K562 (cell line): Measurements from ENCODE around the gene HEG1. TPM values are rescaled to one million over a fixed set of nuclear protein-coding genes. Genes with fewer than 3 reads are reported as not detected.

Experiments
- ATAC-seq: fragments of 200-7000 bp; cut with Tn5 transposase; 3 replicates; pipeline ENCODE4 v1.9.1; 2020; ENCODE audit warnings: moderate library complexity
- BruUV-seq: library from RNA; stranded (reverse); fragments of 400-500 nt; replicated peaks from 2 replicates; lab custom pipeline; 2021; lab: Mats Ljungman, UMichigan
- CTCF ChIA-PET: fragments of 300-600 bp; formaldehyde crosslinking; extraction: SDS; loops from one replicate; lab custom pipeline; 2021; ENCODE audit warnings: low intra/inter-chr PET ratio; lab: Yijun Ruan, JAX
- POLR2A ChIA-PET: fragments of 300-600, 350-650 bp; sonication (Branson Sonifier 250); formaldehyde crosslinking; extraction: SDS; loops from one replicate; lab custom pipeline; 2021; ENCODE audit warnings: antibody characterized with exemption, inconsistent platforms; lab: Yijun Ruan, JAX
- DNase-seq, 4 experiments: peaks; one replicate each; pipeline versions ENCODE4 v3.0.0 to v3.0.0-alpha.2; 2011 to 2018; ENCODE audit warnings: low spot score in 3 of 4, mixed read lengths in 3 of 4; ENCODE audit errors: extremely low read depth in 1 of 4
- FAIRE-seq: peaks from 2 replicates; lab custom pipeline; 2011; peaks lifted over from hg19 to GRCh38; lab: Jason Lieb, UNC
- H2AFZ ChIP-seq: 2 replicates; pipeline ENCODE4 v1.6.0; 2011; ENCODE audit warnings: low read depth, low read length, control low read depth, inconsistent platforms
- H3K27ac ChIP-seq: fragments of 200-600 bp; 3 replicates; pipeline ENCODE4 v1.8.0; 2011; ENCODE audit warnings: low read depth, mild to moderate bottlenecking, control low read depth, inconsistent platforms, low read length, moderate library complexity, mixed read lengths; ENCODE audit errors: extremely low read depth
- H3K27me3 ChIP-seq, 2 experiments: fragments of 300-600 bp in 1 of 2; 2 replicates in 1 of 2; 3 replicates in 1 of 2; pipeline versions ENCODE4 v1.6.0 to v1.8.0; 2011; ENCODE audit warnings: inconsistent platforms in 2 of 2, low read length in 2 of 2, mild to moderate bottlenecking in 1 of 2, mixed read lengths in 1 of 2, moderate library complexity in 1 of 2; ENCODE audit not compliant: control insufficient read depth in 2 of 2, insufficient read depth in 2 of 2
- H3K36me3 ChIP-seq: fragments of 300-600 bp; 3 replicates; pipeline ENCODE4 v1.8.0; 2011; ENCODE audit warnings: mild to moderate bottlenecking, low read length, inconsistent platforms; ENCODE audit not compliant: control insufficient read depth, insufficient read depth
- H3K4me1 ChIP-seq, 2 experiments: fragments of 200-600 bp in 1 of 2; replicated peaks in 1 of 2; 2 replicates in 1 of 2; 3 replicates in 1 of 2; pipeline versions ENCODE4 v1.5.1 to v1.8.0; 2011; ENCODE audit warnings: inconsistent platforms in 2 of 2, low read length in 2 of 2, mild to moderate bottlenecking in 1 of 2, mixed read lengths in 1 of 2, moderate library complexity in 1 of 2; ENCODE audit not compliant: control insufficient read depth in 2 of 2, insufficient read depth in 2 of 2
- H3K4me2 ChIP-seq: 2 replicates; pipeline ENCODE4 v1.6.1; 2011; ENCODE audit warnings: low read length, control low read depth, inconsistent platforms, mixed read lengths; ENCODE audit not compliant: insufficient read depth
- H3K4me3 ChIP-seq: fragments of 200-600 bp; sonication (generic), shearing (Covaris generic); 2 replicates; pipeline ENCODE4 v1.5.1; 2016; ENCODE audit warnings: control low read depth, inconsistent platforms
- H3K79me2 ChIP-seq: fragments of 200-600 bp; 3 replicates; pipeline ENCODE4 v1.8.0; 2011; ENCODE audit warnings: low read length, inconsistent platforms; ENCODE audit not compliant: control insufficient read depth, insufficient read depth
- H3K9ac ChIP-seq, 2 experiments: 2 replicates each; pipeline versions ENCODE4 v1.6.0 to v1.6.1; 2011; ENCODE audit warnings: low read depth in 2 of 2, low read length in 2 of 2, control low read depth in 1 of 2, inconsistent platforms in 1 of 2, mild to moderate bottlenecking in 1 of 2, mixed read lengths in 1 of 2; ENCODE audit not compliant: insufficient read depth in 1 of 2
- H3K9me1 ChIP-seq: one replicate; pipeline ENCODE4 v1.6.0; 2011; ENCODE audit warnings: inconsistent platforms, mild to moderate bottlenecking, low read length, moderate library complexity; ENCODE audit not compliant: control insufficient read depth, insufficient read depth
- H3K9me3 ChIP-seq: replicated peaks from 2 replicates; pipeline ENCODE4 v1.5.1; 2011; ENCODE audit warnings: low read depth, low read length, inconsistent platforms; ENCODE audit not compliant: control insufficient read depth, insufficient read depth
- H4K20me1 ChIP-seq: replicated peaks from 2 replicates; pipeline ENCODE4 v1.6.1; 2011; ENCODE audit warnings: low read length, inconsistent platforms, mixed read lengths; ENCODE audit not compliant: control insufficient read depth, insufficient read depth
- ARHGAP35 ChIP-seq: fragments of 450-650 bp; IDR thresholded peaks from 2 replicates; pipeline ENCODE4 v1.6.1; 2018; ENCODE audit not compliant: partially characterized antibody
- CBX8 ChIP-seq: fragments of 200-600 bp; sonication (generic); IDR thresholded peaks from 2 replicates; pipeline ENCODE4 v1.6.1; 2012; ENCODE audit warnings: borderline replicate concordance, mixed run types, low read depth, mild to moderate bottlenecking, moderate library complexity, mixed read lengths, low read length, control low read depth, inconsistent platforms; ENCODE audit not compliant: poor library complexity, severe bottlenecking; ENCODE audit errors: extremely low read depth
- ETV5 ChIP-seq: sonication (generic); formaldehyde crosslinking; IDR thresholded peaks from 2 replicates; pipeline ENCODE4 v1.4.0; 2020; ENCODE audit warnings: low read depth, mild to moderate bottlenecking, missing genetic modification reagents
- HNRNPL ChIP-seq: fragments of 200-400 bp; formaldehyde crosslinking; IDR thresholded peaks from 2 replicates; pipeline ENCODE4 v1.6.1; 2017; ENCODE audit warnings: low read depth, mild to moderate bottlenecking, low read length
- U2AF2 ChIP-seq: fragments of 200-400 bp; formaldehyde crosslinking; optimal IDR thresholded peaks from 2 replicates; pipeline ENCODE3; 2017; ENCODE audit warnings: low read depth, mild to moderate bottlenecking, low read length
- ZNF184 ChIP-seq: sonication (generic); formaldehyde crosslinking; IDR thresholded peaks from 2 replicates; pipeline ENCODE4 v1.5.0; 2020; ENCODE audit warnings: missing genetic modification reagents
- ZNF436 ChIP-seq: fragments of 250-450, 450-650 bp; sonication (Bioruptor Pico); formaldehyde crosslinking; IDR thresholded peaks from 2 replicates; pipeline ENCODE4 v1.7.0; 2020; ENCODE audit warnings: mild to moderate bottlenecking
- WGBS: fragments of 100-300 bp; shearing (Covaris generic); methylation state at CpG from one replicate; pipeline ENCODE4 v1.1.6; 2016; ENCODE audit warnings: low coverage, mixed read lengths; ENCODE audit not compliant: insufficient coverage; ENCODE audit errors: missing lambda C conversion rate; 5-methylcytosine and 5-hydroxymethylcytosine counted together
- in situ Hi-C: fragments of 300-500 bp; cut with MboI; formaldehyde crosslinking; loops from 4 replicates; pipeline ENCODE4 v1.15.0; 2018; ENCODE audit warnings: inconsistent platforms, mixed read lengths
- intact Hi-C: fragments of 100-400 bp; cut with micrococcal nuclease; formaldehyde crosslinking; loops from 2 replicates; pipeline ENCODE4 v1.14.2; 2022
- polyA plus RNA-seq, 8 experiments: library from polyadenylated mRNA; depleted of rRNA in 4 of 8; stranded (reverse) in 5 of 8; unstranded in 3 of 8; fragments of >200 nt; fragmentation: Nextera tagmentation in 2 of 8; fragmentation: Illumina TruSeq in 1 of 8; extraction: Ambion mirVana in 2 of 8; extraction: Trizol in 1 of 8; gene quantifications; 2 replicates each; pipeline versions ENCODE4 v1.2.1 to v1.2.3, GENCODE V29; 2011 to 2014; ENCODE audit warnings: inconsistent platforms in 1 of 8, missing spikeins in 1 of 8
- total RNA-seq, 7 experiments: library from RNA; depleted of rRNA in 6 of 7; stranded (reverse); fragments of >200 nt in 6 of 7; fragmentation: Illumina TruSeq in 2 of 7; extraction: Trizol in 2 of 7; gene quantifications; 2 replicates each; pipeline versions ENCODE4 v1.2.1 to v1.2.3, GENCODE V29; 2011 to 2021; ENCODE audit warnings: low replicate concordance in 1 of 7
- TF ChIP-seq, protein P1 (sequence below): fragments of 450-650 bp; formaldehyde crosslinking; IDR thresholded peaks from 2 replicates; pipeline ENCODE4 v1.4.0; 2022; ENCODE audit warnings: missing genetic modification characterization
- TF ChIP-seq, protein P2 (sequence below): fragments of 450-650 bp; IDR thresholded peaks from 2 replicates; pipeline ENCODE4 v1.6.1; 2017; ENCODE audit warnings: antibody characterized with exemption, mild to moderate bottlenecking
- TF ChIP-seq, protein P3 (sequence below): fragments of 450-650 bp; formaldehyde crosslinking; IDR thresholded peaks from 2 replicates; pipeline ENCODE4 v1.4.0; 2020; ENCODE audit warnings: mild to moderate bottlenecking, moderate library complexity
- TF ChIP-seq, protein P4 (sequence below): sonication (generic); formaldehyde crosslinking; IDR thresholded peaks from 2 replicates; pipeline ENCODE4 v1.8.1; 2023; ENCODE audit warnings: mild to moderate bottlenecking, missing genetic modification reagents

Gene HEG1
- total and polyA plus RNA-seq, 9 of the 15 experiments (the other 6 are each of a cell fraction or from before 2014, with no cell fraction given) = 0.24 TPM; not detected in 8

DNA sequence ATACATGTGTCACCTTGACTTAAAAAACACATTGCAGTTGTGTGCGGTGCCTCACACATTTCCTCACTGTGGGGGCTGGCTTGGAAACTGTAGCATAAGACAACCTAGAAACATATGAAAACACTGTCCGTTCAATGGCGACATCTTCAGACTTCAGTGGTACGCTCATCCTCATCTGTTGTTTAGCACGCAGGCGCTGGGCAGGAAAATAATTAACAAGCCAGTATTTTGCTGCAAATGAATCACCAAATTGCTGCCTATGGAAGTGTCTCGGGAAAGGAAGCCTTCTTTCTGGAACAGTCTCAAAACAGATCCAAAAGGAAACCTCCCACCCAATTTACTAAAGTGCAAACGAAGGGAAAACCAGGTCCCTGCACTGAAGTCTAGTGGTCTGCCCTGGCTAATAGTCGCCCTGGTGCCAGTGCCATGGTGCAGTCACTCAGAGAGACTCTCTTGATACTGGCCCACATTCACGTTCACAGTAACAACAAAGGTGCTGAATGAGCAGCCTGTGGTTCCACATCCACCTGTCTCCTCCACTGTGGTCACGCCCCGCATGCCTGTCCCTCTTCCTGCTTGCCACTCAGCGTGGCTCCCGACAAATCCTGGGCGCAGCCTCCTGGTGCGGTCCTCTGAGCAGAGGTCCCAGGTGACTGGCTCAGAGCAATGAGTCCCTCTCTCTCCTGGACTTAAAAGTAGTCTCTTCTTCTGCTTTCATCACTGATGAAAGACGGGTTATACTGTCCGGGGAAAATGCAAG, 85.7 kb downstream of the HEG1 start:
- Histone ChIP-seq H3K9ac (no peak overlapping the region), H4K20me1 (no peaks in the 10 kb centered on the region), H3K27me3 (peaks cover 9 to 30% of the 10 kb centered on the region in 2 experiments; a peak in 3 of 5 replicates), H3K4me2 (no peak overlapping the region), H3K36me3 (no peaks in the 10 kb centered on the region), H3K4me1 (no peaks in the 10 kb centered on the region), H3K27ac (no peak overlapping the region), H2AFZ (no peak overlapping the region), H3K9me3 (no peaks in the 10 kb centered on the region), H3K9me1 (no peaks in the 10 kb centered on the region), H3K79me2 (no peaks in the 10 kb centered on the region), H3K4me3 (no peak overlapping the region)
- no TSS peak for BruUV-seq
- DNase-seq (no peak), ATAC-seq (no peak), FAIRE-seq (no peak)
- intact Hi-C loops (no loop called here), in situ Hi-C loops (no loop called here)
- ChIA-PET CTCF (no interaction called here), POLR2A (no interaction called here)
- WGBS = 4% methylated on average over 16 of the region's 18 CpGs
- TF ChIP-seq U2AF2 (no peak), ARHGAP35 (no peak), HNRNPL (no peak), CBX8 (no peak), ETV5 (CRISPR knock-in tag) (no peak), ZNF436 (no peak), ZNF184 (CRISPR knock-in tag) (no peak)
- TF ChIP-seq, protein P1, sequence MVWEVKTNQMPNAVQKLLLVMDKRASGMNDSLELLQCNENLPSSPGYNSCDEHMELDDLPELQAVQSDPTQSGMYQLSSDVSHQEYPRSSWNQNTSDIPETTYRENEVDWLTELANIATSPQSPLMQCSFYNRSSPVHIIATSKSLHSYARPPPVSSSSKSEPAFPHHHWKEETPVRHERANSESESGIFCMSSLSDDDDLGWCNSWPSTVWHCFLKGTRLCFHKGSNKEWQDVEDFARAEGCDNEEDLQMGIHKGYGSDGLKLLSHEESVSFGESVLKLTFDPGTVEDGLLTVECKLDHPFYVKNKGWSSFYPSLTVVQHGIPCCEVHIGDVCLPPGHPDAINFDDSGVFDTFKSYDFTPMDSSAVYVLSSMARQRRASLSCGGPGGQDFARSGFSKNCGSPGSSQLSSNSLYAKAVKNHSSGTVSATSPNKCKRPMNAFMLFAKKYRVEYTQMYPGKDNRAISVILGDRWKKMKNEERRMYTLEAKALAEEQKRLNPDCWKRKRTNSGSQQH (CRISPR knock-in tag) = no peak
- TF ChIP-seq, protein P2, sequence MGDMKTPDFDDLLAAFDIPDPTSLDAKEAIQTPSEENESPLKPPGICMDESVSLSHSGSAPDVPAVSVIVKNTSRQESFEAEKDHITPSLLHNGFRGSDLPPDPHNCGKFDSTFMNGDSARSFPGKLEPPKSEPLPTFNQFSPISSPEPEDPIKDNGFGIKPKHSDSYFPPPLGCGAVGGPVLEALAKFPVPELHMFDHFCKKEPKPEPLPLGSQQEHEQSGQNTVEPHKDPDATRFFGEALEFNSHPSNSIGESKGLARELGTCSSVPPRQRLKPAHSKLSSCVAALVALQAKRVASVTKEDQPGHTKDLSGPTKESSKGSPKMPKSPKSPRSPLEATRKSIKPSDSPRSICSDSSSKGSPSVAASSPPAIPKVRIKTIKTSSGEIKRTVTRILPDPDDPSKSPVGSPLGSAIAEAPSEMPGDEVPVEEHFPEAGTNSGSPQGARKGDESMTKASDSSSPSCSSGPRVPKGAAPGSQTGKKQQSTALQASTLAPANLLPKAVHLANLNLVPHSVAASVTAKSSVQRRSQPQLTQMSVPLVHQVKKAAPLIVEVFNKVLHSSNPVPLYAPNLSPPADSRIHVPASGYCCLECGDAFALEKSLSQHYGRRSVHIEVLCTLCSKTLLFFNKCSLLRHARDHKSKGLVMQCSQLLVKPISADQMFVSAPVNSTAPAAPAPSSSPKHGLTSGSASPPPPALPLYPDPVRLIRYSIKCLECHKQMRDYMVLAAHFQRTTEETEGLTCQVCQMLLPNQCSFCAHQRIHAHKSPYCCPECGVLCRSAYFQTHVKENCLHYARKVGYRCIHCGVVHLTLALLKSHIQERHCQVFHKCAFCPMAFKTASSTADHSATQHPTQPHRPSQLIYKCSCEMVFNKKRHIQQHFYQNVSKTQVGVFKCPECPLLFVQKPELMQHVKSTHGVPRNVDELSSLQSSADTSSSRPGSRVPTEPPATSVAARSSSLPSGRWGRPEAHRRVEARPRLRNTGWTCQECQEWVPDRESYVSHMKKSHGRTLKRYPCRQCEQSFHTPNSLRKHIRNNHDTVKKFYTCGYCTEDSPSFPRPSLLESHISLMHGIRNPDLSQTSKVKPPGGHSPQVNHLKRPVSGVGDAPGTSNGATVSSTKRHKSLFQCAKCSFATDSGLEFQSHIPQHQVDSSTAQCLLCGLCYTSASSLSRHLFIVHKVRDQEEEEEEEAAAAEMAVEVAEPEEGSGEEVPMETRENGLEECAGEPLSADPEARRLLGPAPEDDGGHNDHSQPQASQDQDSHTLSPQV = no peak
- TF ChIP-seq, protein P3, sequence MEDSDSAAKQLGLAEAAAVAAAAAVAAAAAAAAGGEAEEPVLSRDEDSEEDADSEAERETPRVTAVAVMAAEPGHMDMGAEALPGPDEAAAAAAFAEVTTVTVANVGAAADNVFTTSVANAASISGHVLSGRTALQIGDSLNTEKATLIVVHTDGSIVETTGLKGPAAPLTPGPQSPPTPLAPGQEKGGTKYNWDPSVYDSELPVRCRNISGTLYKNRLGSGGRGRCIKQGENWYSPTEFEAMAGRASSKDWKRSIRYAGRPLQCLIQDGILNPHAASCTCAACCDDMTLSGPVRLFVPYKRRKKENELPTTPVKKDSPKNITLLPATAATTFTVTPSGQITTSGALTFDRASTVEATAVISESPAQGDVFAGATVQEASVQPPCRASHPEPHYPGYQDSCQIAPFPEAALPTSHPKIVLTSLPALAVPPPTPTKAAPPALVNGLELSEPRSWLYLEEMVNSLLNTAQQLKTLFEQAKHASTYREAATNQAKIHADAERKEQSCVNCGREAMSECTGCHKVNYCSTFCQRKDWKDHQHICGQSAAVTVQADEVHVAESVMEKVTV (CRISPR knock-in tag) = no peak
- TF ChIP-seq, protein P4, sequence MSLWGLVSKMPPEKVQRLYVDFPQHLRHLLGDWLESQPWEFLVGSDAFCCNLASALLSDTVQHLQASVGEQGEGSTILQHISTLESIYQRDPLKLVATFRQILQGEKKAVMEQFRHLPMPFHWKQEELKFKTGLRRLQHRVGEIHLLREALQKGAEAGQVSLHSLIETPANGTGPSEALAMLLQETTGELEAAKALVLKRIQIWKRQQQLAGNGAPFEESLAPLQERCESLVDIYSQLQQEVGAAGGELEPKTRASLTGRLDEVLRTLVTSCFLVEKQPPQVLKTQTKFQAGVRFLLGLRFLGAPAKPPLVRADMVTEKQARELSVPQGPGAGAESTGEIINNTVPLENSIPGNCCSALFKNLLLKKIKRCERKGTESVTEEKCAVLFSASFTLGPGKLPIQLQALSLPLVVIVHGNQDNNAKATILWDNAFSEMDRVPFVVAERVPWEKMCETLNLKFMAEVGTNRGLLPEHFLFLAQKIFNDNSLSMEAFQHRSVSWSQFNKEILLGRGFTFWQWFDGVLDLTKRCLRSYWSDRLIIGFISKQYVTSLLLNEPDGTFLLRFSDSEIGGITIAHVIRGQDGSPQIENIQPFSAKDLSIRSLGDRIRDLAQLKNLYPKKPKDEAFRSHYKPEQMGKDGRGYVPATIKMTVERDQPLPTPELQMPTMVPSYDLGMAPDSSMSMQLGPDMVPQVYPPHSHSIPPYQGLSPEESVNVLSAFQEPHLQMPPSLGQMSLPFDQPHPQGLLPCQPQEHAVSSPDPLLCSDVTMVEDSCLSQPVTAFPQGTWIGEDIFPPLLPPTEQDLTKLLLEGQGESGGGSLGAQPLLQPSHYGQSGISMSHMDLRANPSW (CRISPR knock-in tag) = no peak
